NCI-H2227 (cell line): ENCODE measurements around the gene SMAD2.
A peak's percentile ranks its signal among the peaks of the same experiment; 100 is the strongest.

Experiments used
- DNase-seq: peaks from one replicate; lab custom pipeline; 2025; ENCODE audit not compliant: unreplicated experiment; lab: John Stamatoyannopoulos, UW

SMAD2 gene

GRCh38 chr18:47898055-47898454 is 32.4 kb downstream of the SMAD2 start:
- DNase-seq, result no peak

DNA sequence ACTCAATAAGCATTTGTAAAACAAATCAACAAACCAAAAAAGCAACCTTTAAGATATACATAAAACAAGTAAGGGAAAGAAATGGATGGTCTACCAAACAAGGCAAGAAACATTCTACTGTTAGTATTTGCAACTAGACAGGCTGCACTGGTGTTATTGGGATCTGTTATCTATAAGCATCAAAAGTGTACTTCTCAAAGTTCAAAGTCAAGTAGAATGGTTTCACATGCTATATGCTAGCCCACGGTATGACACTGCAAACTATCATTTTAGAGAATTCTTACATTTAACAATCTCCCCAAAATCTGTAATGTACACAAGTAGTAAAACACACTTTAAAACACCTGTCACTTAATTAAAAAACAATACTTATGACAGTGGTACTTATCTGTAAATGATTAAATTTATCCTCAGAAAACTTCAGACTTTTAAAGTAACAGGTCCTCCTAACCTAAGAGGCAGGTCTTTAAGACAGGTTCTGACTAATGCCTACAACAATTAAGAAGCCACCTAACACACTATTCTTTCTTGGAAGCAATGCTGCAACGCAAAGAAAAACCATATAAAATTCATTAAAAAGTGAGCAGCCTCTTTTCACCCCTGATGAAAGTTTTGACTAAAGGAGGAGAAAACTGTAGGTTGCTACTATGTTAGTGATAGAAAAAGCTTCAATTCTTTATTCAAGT is 34.8 kb downstream of the SMAD2 start:
- no peak for DNase-seq

DNA sequence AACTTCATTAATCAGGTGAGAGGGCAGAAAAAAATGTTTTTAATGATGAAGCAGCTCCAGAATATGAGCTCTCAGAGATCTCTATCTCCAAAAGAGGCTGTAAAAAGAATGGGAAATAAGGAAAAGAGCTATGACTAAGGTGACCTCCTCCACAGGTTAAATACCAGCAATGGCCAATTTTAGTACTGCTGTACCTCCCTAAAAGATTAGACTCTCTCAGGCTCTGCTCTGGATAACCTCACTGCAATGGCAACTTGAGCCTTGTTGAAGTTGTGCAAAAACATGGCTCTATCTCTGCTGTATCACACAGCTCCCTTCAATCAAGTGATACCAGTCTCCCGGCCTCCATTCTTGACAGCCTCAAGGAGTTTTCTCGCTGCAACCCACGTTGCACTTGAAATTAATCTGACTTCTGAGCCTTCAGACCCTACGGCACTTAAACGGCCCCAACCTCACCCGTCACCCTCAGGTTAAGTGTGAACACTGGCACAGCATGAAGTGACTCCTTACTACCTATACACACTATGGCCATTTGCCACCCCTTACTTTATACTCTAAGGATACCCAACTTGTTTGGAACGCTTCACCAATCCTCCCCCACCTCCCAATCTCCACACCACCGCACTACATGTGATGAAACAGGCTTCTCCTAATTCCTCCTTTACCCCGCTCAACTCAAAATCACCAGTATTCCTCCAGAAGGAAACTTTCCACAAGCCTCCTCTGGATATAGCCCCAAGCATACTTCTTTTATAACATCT is 36.3 kb downstream of the SMAD2 start:
- DNase-seq, result no peak

DNA sequence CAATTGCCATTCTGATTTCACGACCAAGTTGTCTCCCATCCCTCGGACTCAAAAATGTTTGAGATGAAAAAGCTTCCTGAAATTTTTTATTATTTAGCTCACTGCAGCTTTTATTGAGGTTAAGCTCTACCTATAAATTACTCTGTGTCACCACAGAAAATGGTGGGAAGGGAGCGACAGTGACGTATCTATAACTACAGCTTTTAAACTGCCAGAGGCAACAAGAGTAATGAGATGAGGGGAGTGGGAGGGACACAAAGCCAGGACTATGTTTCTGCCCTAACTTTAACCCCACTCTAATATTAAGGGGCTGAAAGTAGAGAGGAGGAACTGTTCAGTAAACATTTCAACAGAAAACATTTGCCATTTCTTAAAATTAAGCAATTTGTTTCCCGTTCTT is 37.4 kb downstream of the SMAD2 start:
- peak; percentile 46 for DNase-seq

- DNase-seq, result no peak
Measured at GRCh38 chr18:47888156-47888555, 42.3 kb downstream of the SMAD2 start.

GRCh38 chr18:47887227-47887626 is 43.2 kb downstream of the SMAD2 start:
- peak; percentile 9 for DNase-seq

GRCh38 chr18:47883771-47884413 is 46.6 kb downstream of the SMAD2 start:
- DNase-seq, result no peak

- DNase-seq, result no peak
Measured at GRCh38 chr18:47882641-47883040, 47.8 kb downstream of the SMAD2 start.

DNA sequence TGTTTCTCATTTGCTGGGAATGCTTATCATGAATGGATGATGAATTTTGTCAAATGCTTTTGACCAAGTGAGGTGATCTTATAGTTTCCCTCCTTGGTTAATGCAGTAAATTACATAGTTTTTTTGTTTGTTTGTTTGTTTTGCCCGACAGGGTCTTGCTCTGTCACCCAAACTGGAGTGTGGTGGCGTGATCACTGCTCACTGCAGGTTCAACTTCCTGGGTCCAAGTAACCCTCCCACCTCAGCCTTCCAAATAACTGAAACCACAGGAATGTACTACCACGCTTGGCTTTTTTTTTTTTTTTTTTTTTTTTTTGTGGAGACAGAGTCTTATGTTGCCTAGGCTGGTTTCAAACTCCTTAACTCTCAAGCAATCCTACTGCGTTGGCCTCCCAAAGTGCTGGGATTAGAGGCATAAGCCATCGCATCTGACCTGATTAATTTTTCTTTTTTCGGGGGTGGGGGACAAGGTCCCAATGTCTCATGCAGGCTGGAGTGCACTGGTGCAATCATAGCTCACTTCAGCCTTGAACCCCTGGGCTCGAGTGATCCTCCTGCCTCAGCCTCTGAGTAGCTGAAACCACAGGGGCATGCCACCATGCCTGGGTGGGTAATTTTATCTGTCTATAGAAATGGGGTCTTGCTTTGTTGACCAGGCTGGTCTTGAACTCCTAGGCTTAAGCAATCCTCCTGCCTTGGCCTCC is 48.6 kb downstream of the SMAD2 start:
- DNase-seq, result no peak

GRCh38 chr18:47881042-47881441 is 49.4 kb downstream of the SMAD2 start:
- DNase-seq, result no peak

DNA sequence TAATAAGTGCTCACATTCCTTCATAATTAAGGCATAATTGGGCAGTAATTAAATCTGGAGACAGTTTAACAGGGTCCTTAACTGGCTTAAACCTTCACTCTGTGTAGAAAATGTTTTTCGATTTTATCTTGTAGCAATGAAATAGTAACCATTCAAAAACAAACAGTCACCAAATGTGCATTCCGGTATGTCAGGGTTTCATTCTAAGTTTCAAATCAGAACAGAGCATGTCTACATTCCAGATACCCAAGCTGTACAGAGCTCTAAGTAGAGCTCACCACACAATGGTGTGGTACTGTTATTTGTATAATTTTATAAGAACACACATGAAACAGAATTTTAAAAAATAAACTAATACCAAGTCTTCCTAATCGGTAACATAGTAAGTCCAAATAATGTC is 52.6 kb downstream of the SMAD2 start:
- no peak for DNase-seq

GRCh38 chr18:47876813-47877212 is 53.6 kb downstream of the SMAD2 start:
- no peak for DNase-seq

DNA sequence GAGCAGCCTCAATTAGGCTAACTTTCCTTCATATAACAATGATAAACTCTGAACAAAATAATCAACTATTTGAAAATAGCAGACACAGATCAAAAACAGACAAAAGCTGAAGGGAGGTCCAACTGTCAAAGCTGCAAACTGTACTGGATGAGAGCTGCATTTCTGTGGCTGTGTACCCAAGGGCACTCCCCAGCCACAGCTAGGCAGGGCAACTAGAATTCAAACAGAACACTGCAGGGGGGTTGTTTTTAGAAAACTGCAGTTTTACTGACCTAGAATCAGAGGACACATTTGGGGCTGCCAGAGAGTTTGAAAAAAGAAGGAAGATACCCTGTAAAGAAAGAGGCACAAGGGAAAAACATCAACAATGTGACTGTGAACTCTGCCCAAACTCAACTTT is 56.8 kb downstream of the SMAD2 start:
- no peak for DNase-seq

- no peak for DNase-seq
Measured at GRCh38 chr18:47872426-47872825, 58.0 kb downstream of the SMAD2 start.

DNA sequence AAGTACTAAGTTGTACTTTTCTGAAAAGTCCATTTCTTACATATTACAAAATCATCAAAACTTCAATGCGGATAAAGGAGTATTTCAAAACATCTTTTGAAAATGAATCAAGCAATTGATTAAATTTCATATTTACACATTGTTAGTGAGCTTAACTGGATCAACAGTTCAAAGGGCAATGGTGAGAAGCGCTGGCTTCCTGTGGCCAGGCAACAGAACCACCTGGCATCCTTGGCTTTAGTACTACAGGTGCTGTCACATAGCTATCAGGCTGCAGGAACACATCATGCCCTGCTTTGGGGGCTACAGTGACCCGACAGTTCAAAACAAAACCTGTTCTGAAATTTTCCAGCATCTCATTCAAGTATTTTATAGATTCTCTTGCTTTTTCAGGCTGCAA is 59.2 kb downstream of the SMAD2 start:
- no peak for DNase-seq

GRCh38 chr18:47870605-47871004 is 59.9 kb downstream of the SMAD2 start:
- no peak for DNase-seq

GRCh38 chr18:47868744-47869143 is 61.7 kb downstream of the SMAD2 start:
- no peak for DNase-seq

DNA sequence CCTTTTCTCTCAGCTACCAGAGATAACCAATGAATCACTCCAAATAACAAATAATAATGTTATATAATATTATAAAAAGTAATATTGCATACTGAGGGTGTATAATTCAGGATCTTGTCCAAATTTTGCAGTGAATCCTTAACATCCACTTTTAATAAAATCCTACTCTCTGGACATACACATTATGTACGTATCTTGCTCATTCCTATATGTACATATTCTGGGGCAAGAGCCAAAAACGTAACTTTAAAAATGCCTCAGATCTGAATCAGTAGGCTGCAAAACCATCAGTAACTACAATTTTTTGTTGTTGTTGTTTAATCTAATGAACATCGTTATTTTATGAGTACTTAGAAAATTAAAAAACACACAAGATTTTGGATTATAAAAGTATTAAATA is 65.3 kb downstream of the SMAD2 start:
- DNase-seq, result no peak

GRCh38 chr18:47863041-47863440 is 67.4 kb downstream of the SMAD2 start:
- no peak for DNase-seq

- no peak for DNase-seq
Measured at GRCh38 chr18:47858607-47859006, 71.9 kb downstream of the SMAD2 start.

- no peak for DNase-seq
Measured at GRCh38 chr18:47847635-47848034, 82.8 kb downstream of the SMAD2 start.

- no peak for DNase-seq
Measured at GRCh38 chr18:47846431-47846830, 84.0 kb downstream of the SMAD2 start.
